ENCODE results near the gene MID1IP1. TPM values are rescaled to one million over a fixed set of nuclear protein-coding genes. Genes with fewer than 3 reads are reported as not detected.

Gene MID1IP1
- total RNA-seq, 1 experiment from 2014 or later, result 100 TPM

DNA sequence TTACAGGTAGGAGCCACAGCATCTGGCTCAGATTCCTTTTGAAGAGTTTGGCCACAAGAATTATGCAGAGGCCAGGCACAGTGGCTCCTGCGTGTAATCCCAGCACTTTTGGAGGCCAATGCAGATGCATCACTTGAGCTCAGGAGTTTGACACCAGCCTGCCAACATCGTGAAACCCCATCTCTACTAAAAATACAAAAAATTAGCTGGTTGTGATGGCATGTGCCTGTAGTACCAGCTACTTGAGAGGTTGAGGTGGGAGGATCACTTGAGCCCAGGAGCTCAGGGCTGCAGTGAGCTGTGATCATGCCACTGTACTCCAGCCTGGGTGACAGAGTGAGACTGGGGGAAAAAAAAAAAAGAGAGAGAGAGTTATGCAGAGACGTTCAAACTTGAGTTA is 53.0 kb downstream of the MID1IP1 start:
- Histone ChIP-seq H3K27ac (ENCODE audit: insufficient read length, low read depth, low read length) (no peak overlapping the region), H3K79me1 (ENCODE audit: insufficient read depth, low read depth, low read length, poor library complexity, severe bottlenecking) (no peaks in the 10 kb centered on the region), H3K4ac (ENCODE audit: low read depth, low read length) (no peak overlapping the region), H2AK5ac (ENCODE audit: insufficient read length, low read length) (no peak overlapping the region), H3T11ph (ENCODE audit: low read length) (no peak overlapping the region), H2BK120ac (ENCODE audit: low read depth, low read length, poor library complexity, severe bottlenecking) (no peak overlapping the region), H2AFZ (ENCODE audit: low read length) (no peak overlapping the region), H3K27me3 (ENCODE audit: insufficient read depth, low read length) (no peaks in the 10 kb centered on the region), H4K8ac (replicated peaks; ENCODE audit: insufficient read length, low read depth, low read length) (no peak overlapping the region), H2BK12ac (ENCODE audit: insufficient read length, low read depth, low read length) (no peak overlapping the region), H3K9ac (ENCODE audit: extremely low read depth, insufficient read length, low read length) (no peak overlapping the region), H3K56ac (ENCODE audit: insufficient read length, low read depth, low read length) (no peak overlapping the region), H3K79me2 (ENCODE audit: insufficient read depth, low read length) (no peaks in the 10 kb centered on the region), H3K23me2 (ENCODE audit: insufficient read length, low read depth, low read length, poor library complexity, severe bottlenecking) (no peaks in the 10 kb centered on the region), H3K23ac (ENCODE audit: insufficient read length, low read depth, low read length) (no peak overlapping the region), H3K14ac (ENCODE audit: insufficient read depth, low read length) (no peak overlapping the region), H2BK5ac (ENCODE audit: insufficient read length, low read length) (no peak overlapping the region), H4K91ac (ENCODE audit: insufficient read length, low read depth, low read length) (no peak overlapping the region), H3K4me2 (ENCODE audit: insufficient read depth, insufficient read length, low read length) (no peak overlapping the region), H3K18ac (ENCODE audit: insufficient read length, low read depth, low read length) (no peak overlapping the region), H4K5ac (ENCODE audit: insufficient read length, low read depth, low read length) (no peak overlapping the region), H2BK15ac (ENCODE audit: low read depth, low read length) (no peak overlapping the region), H4K20me1 (ENCODE audit: control insufficient read depth, insufficient read depth, insufficient read length) (no peaks in the 10 kb centered on the region), H2BK20ac (ENCODE audit: low read depth, low read length, poor library complexity, severe bottlenecking) (no peak overlapping the region), H3K4me1 (ENCODE audit: insufficient read depth, low read length) (no peaks in the 10 kb centered on the region), H3K9me3 (ENCODE audit: control insufficient read depth, low read depth, low read length) (no peaks in the 10 kb centered on the region)
- H3K4me3 Mint-ChIP-seq, result no peak overlapping the region
- DNase-seq, result no peak
- H3K9me3 Mint-ChIP-seq, result peaks cover 51 to 62% of the 10 kb centered on the region in 2 experiments
- TF ChIP-seq, protein P1, sequence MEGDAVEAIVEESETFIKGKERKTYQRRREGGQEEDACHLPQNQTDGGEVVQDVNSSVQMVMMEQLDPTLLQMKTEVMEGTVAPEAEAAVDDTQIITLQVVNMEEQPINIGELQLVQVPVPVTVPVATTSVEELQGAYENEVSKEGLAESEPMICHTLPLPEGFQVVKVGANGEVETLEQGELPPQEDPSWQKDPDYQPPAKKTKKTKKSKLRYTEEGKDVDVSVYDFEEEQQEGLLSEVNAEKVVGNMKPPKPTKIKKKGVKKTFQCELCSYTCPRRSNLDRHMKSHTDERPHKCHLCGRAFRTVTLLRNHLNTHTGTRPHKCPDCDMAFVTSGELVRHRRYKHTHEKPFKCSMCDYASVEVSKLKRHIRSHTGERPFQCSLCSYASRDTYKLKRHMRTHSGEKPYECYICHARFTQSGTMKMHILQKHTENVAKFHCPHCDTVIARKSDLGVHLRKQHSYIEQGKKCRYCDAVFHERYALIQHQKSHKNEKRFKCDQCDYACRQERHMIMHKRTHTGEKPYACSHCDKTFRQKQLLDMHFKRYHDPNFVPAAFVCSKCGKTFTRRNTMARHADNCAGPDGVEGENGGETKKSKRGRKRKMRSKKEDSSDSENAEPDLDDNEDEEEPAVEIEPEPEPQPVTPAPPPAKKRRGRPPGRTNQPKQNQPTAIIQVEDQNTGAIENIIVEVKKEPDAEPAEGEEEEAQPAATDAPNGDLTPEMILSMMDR (conservative IDR thresholded peaks at IDR 0.05), result no peak
- H3K36me3 Mint-ChIP-seq (ENCODE audit: insufficient read depth in 1 of 3, low read depth in 3 of 3), result peaks cover 2 to 5% (median 4%) of the 10 kb centered on the region in 3 experiments; a peak in 3 of 7 replicates
- WGBS (ENCODE audit: extremely low coverage, insufficient read length, low lambda C conversion rate), result no CpG with 5 or more reads among the region's 3 CpGs
- H3K27ac Mint-ChIP-seq, result no peak overlapping the region
- peaks cover 4% of the 10 kb centered on the region in 2 experiments; a peak in 2 of 4 replicates for H3K4me1 Mint-ChIP-seq
- no peaks in the 10 kb centered on the region for H3K27me3 Mint-ChIP-seq (ENCODE audit: low read depth)

Other genes with a start within 250 kb of the MID1IP1 start
- gene TSPAN7, start 239.9 kb upstream of the MID1IP1 start, total RNA-seq (2021), result 3.5 and 3.8 TPM in 2 replicates